ENCODE data around the gene GSE1. TPM values are rescaled to one million over a fixed set of nuclear protein-coding genes. Genes with fewer than 3 reads are reported as not detected.

GSE1 gene
- total RNA-seq, 1 experiment from 2014 or later, result 11.3 TPM

- DNase-seq (ENCODE audit: extremely low read depth, low read depth), result no peak
Observed at GRCh38 chr16:85573696-85574641, 39.2 kb upstream of the GSE1 start.

DNA sequence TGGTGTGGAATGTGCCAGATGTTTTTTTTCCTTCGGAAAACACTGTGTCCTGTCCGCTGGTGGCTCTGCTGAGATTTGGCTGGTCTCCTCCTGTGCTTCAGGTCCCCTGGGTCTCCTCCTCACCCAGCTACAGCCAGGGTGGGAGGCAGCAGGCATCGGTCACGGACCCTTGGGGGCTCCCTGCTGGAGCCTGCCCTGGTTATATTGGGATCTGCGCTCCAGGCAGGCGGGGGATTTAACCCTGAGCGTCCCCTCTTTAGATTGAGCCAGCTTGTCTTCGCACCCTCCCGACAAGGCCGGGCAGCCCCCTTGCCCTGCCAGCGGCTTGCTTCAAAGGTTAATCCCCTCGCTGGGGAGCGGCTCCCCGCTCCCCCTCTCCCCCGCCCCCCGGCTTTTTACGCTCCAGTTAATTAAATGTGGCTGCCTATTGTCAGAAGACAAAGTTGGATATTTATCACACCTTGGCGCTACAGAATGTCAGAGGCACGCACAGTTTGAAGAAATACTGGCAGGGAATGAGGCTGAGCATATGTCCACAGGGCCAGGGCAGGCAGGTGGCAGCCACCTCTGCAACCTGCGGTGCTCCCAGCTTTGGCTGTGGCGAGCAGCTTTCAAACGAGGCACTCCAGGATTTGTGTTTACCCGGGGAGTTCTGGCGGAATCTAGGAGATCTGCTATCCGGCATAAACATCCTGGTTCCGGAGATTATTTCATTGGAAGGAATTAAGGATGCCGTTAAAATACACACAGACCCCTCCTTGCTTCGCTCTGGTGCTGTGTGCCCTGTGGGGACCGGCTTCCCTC is 38.2 kb upstream of the GSE1 start:
- DNase-seq (ENCODE audit: extremely low read depth, low read depth), result no peak

DNA sequence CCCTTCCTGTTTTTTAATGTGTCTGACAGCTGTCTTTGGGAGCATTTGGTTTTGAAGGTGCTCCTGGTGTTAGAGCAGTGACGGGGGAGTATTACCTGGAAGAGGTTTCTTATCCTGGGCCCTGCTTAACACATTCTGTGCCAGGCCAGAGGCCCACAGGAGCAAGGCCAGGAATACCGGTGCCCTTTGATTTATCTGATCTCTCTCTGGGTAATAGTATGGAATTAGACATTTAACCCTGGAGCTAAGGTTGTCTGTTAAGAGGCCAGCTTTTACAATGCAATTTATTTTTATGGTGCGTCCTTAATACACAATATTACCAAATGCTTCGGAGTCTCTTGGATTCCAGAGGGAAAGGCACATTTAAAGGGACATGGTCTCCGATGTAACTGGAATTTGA is 37.2 kb upstream of the GSE1 start:
- DNase-seq (ENCODE audit: extremely low read depth, low read depth), result no peak

GRCh38 chr16:85576944-85577343 is 36.2 kb upstream of the GSE1 start:
- DNase-seq (ENCODE audit: extremely low read depth, low read depth), result no peak

DNA sequence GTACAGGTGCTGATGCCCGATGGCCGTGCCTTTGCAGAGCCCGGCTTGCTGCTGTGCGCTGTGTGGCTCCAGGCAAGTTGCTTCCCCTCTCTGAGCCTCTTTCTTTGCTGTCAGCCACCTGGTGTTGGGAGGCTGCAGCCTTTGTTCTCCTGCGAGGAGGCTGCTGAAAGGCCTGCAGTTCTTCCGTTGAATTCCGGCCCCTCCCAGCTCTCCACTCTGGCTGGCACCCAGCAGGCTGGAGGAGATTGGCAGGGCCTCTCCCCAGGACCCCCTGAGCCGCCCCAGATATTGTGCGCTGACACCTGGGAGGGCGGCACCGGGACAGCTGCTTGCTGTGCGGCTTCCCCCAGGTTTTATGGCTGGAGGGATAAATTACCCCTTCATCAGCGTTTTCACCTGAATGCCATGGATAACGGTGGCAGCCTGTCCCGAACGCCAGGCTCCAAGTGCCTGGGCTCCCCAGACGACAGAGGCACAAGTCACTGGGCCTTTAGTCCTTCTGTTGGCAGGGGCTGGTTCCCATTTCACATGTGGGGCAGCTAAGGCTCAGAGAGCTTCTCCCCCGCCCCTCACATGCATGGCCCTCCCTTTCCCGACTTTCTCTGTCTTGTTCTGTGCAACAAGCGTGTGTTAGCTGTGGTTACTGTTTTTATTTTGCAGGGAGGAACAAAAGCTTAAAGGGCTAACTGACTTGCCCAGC is 35.1 kb upstream of the GSE1 start:
- no peak for DNase-seq (ENCODE audit: extremely low read depth, low read depth)

DNA sequence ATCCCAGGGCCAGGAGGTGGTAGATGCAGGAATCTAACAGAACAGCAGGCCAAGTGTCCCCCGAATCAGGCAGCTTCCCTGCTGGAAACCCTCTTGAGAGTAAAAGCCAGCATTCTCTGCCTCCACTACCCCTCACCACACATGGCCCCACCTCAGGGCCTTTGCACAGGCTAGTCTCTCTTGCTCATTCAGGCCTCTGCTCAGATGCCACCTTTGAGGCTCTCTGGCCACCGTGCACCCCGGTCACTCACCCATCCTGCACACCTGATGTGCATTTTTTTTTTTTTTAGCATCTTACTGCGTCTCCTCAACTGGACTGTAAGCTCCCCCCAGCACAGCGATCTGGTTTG is 34.5 kb upstream of the GSE1 start:
- DNase-seq (ENCODE audit: extremely low read depth, low read depth), result no peak

GRCh38 chr16:85579191-85579590 is 33.9 kb upstream of the GSE1 start:
- no peak for DNase-seq (ENCODE audit: extremely low read depth, low read depth)

- no peak for DNase-seq (ENCODE audit: extremely low read depth, low read depth)
Observed at GRCh38 chr16:85579923-85580580, 33.1 kb upstream of the GSE1 start.

- no peak for DNase-seq (ENCODE audit: extremely low read depth, low read depth)
Observed at GRCh38 chr16:85580684-85581083, 32.4 kb upstream of the GSE1 start.

- no peak for DNase-seq (ENCODE audit: extremely low read depth, low read depth)
Observed at GRCh38 chr16:85582229-85582991, 30.7 kb upstream of the GSE1 start.

DNA sequence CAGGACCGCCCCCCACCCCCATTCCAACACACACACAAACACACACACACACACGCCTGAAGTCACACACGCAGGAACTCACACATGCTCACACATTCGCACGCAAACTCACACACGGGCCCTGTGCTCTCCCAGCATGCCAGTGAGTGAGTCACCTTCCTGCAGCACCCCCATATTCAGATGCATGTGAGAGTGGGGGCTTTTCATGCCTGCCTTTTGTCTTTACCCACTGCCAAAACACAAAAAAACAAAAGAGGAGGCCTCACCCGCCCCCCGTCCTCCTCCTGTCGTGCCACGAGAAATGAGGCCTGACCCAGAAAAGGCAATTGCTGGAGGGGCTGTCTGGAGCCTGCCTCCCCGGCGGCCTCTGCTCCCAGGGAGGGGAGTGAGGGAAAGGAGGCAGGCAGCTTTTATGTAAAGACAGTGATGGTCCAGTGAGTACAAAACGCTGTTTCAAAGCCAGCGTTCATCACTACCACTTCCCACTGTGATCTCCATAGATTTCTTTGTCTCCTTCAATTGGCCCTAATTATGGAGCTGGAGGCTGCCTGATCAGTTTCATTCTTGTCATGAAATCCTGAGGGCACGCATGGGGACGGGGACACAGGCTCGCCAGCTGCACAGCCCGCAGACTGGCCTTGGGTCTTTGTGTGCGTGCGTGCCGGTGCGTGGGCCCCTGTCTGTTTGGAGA is 29.5 kb upstream of the GSE1 start:
- no peak for DNase-seq (ENCODE audit: extremely low read depth, low read depth)

DNA sequence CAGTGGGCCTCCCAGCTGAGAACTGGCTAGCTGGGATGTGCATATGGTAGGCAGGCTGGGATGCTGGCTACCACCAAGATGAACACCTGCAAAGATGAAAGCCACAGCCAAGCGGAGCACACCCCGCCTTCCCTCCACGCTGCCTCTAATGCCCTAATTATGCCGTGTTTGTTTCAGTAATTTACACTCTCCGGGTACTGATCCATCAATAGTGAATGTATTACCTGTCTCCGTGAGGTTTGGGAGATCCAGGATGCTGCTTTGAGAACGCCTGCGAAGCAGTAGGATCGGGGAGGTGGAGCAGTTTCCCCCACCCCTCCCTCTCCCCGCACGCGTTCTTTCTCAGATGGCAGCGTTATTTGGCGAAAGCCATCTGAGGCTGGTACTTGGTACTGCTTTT is 28.9 kb upstream of the GSE1 start:
- DNase-seq (ENCODE audit: extremely low read depth, low read depth), result no peak

- DNase-seq (ENCODE audit: extremely low read depth, low read depth), result no peak
Observed at GRCh38 chr16:85584819-85585282, 28.3 kb upstream of the GSE1 start.

DNA sequence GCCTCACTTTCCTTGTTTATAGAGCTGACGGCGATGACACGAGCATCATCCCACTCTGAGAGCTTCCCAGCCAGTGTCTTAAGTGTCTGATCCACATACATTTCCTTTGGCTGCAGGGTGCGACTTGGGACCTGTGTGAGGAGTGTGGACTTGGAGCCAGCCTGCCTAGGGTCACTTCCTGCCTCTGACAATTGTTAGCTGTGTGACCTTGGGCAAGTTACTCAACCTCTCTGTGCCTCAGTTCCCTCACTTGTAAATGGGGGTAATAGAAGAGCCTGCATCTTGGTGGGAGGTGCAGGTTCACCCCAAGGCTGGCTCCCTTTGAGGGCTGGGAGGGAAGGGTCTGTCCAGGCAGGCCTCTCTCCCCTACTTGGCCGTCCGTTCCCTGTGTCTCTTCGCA is 27.4 kb upstream of the GSE1 start:
- DNase-seq (ENCODE audit: extremely low read depth, low read depth), result no peak

- no peak for DNase-seq (ENCODE audit: extremely low read depth, low read depth)
Observed at GRCh38 chr16:85586380-85587104, 26.6 kb upstream of the GSE1 start.

GRCh38 chr16:85587762-85588556 is 25.2 kb upstream of the GSE1 start:
- DNase-seq (ENCODE audit: extremely low read depth, low read depth), result no peak

- DNase-seq (ENCODE audit: extremely low read depth, low read depth), result no peak
Observed at GRCh38 chr16:85588562-85589503, 24.3 kb upstream of the GSE1 start.

All from NCI-H460 (cell line).